WTC11 (cell line): ENCODE data around the gene MLXIP. TPM values are rescaled to one million over a fixed set of nuclear protein-coding genes. Genes with fewer than 3 reads are reported as not detected.
"Not testable (repeated sequence)": the region's sequence is repeated elsewhere in the genome, so short reads cannot be mapped to it uniquely, and the experiment has no call there.

ENCODE experiments used
- ATAC-seq: fragments of 200-7000 bp; cut with Tn5 transposase; 2 replicates; pipeline ENCODE4 v1.10.0; 2021; ENCODE audit warnings: mild to moderate bottlenecking, moderate library complexity
- CTCF ChIA-PET: fragments of 300-600 bp; sonication (Branson Sonifier 250); formaldehyde crosslinking; loops from one replicate; lab custom pipeline; 2021; ENCODE audit warnings: antibody characterized with exemption; lab: Charles Lee
- POLR2A ChIA-PET: fragments of 350-600 bp; sonication (Branson Sonifier 250); formaldehyde crosslinking; loops from one replicate; lab custom pipeline; 2021; ENCODE audit warnings: antibody characterized with exemption; lab: Charles Lee
- DNase-seq: peaks from one replicate; pipeline ENCODE4 v3.0.0; 2021; ENCODE audit warnings: low spot score
- H3K27ac Mint-ChIP-seq: 2 replicates; pipeline ENCODE4 v1.8.0; 2021; ENCODE audit warnings: mixed read lengths
- H3K27me3 Mint-ChIP-seq: 2 replicates; pipeline ENCODE4 v1.8.0; 2021; ENCODE audit warnings: low read depth, mild to moderate bottlenecking, moderate library complexity, mixed read lengths
- H3K36me3 Mint-ChIP-seq: 2 replicates; pipeline ENCODE4 v1.8.0; 2021; ENCODE audit warnings: mixed read lengths
- H3K4me1 Mint-ChIP-seq: 2 replicates; pipeline ENCODE4 v1.8.0; 2022; ENCODE audit warnings: mixed read lengths
- H3K4me3 Mint-ChIP-seq: 2 replicates; pipeline ENCODE4 v1.8.0; 2021; ENCODE audit warnings: mild to moderate bottlenecking, moderate library complexity, mixed read lengths
- H3K9me3 Mint-ChIP-seq: 2 replicates; pipeline ENCODE4 v1.8.0; 2021; ENCODE audit warnings: mixed read lengths
- CBFB ChIP-seq: sonication (generic); formaldehyde crosslinking; IDR thresholded peaks from 2 replicates; pipeline ENCODE4 v1.8.1; 2022; ENCODE audit warnings: mild to moderate bottlenecking, low read depth, missing genetic modification reagents
- GABPB1 ChIP-seq: sonication (generic); formaldehyde crosslinking; IDR thresholded peaks from 2 replicates; pipeline ENCODE4 v1.8.1; 2023; ENCODE audit warnings: mild to moderate bottlenecking, missing genetic modification reagents
- GRHL2 ChIP-seq: fragments of 250-450 bp; sonication (Bioruptor Pico); IDR thresholded peaks from 2 replicates; pipeline ENCODE4 v1.8.0; 2022; ENCODE audit warnings: mild to moderate bottlenecking, moderate library complexity; ENCODE audit not compliant: insufficient replicate concordance, severe bottlenecking
- IRF2 ChIP-seq: sonication (generic); formaldehyde crosslinking; IDR thresholded peaks from 2 replicates; pipeline ENCODE4 v1.8.0; 2022; ENCODE audit warnings: low read depth, missing genetic modification reagents, borderline replicate concordance
- KAT7 ChIP-seq: sonication (generic); formaldehyde crosslinking; IDR thresholded peaks from 2 replicates; pipeline ENCODE4 v1.8.1; 2023; ENCODE audit warnings: missing genetic modification reagents, mild to moderate bottlenecking, borderline replicate concordance
- MXD4 ChIP-seq: fragments of 250-450 bp; sonication (Bioruptor Pico); IDR thresholded peaks from 2 replicates; pipeline ENCODE4 v1.8.0; 2021; ENCODE audit warnings: mild to moderate bottlenecking, moderate library complexity, borderline replicate concordance
- NFATC4 ChIP-seq: fragments of 250-450 bp; sonication (Bioruptor Pico); IDR thresholded peaks from 2 replicates; pipeline ENCODE4 v1.9.0; 2021; ENCODE audit warnings: mild to moderate bottlenecking
- OVOL2 ChIP-seq: fragments of 250-450 bp; sonication (Bioruptor Pico); IDR thresholded peaks from 2 replicates; pipeline ENCODE4 v1.9.0; 2021; ENCODE audit warnings: mild to moderate bottlenecking, borderline replicate concordance
- SOX15 ChIP-seq: fragments of 250-450 bp; sonication (Bioruptor Pico); IDR thresholded peaks from 2 replicates; pipeline ENCODE4 v1.9.0; 2021; ENCODE audit warnings: mild to moderate bottlenecking
- TEAD4 ChIP-seq: sonication (generic); formaldehyde crosslinking; IDR thresholded peaks from 2 replicates; pipeline ENCODE4 v1.8.0; 2022; ENCODE audit warnings: mild to moderate bottlenecking, missing genetic modification reagents
- ZNF121 ChIP-seq: sonication (generic); formaldehyde crosslinking; IDR thresholded peaks from 2 replicates; pipeline ENCODE4 v1.8.0; 2023; ENCODE audit warnings: missing genetic modification reagents
- ZNF263 ChIP-seq: sonication (generic); formaldehyde crosslinking; IDR thresholded peaks from 2 replicates; pipeline ENCODE4 v1.8.1; 2022; ENCODE audit warnings: low read depth, mild to moderate bottlenecking, moderate library complexity, missing genetic modification reagents
- ZNF396 ChIP-seq: fragments of 250-450 bp; sonication (Bioruptor Pico); IDR thresholded peaks from 2 replicates; pipeline ENCODE4 v1.8.0; 2021; ENCODE audit warnings: mild to moderate bottlenecking, moderate library complexity, borderline replicate concordance
- total RNA-seq: library from RNA; stranded (reverse); gene quantifications from 3 replicates; pipeline ENCODE4 v1.2.3, GENCODE V29; 2021
- TF ChIP-seq, protein P1 (sequence below): sonication (generic); formaldehyde crosslinking; IDR thresholded peaks from 2 replicates; pipeline ENCODE4 v1.8.1; 2023; ENCODE audit warnings: mild to moderate bottlenecking, missing genetic modification reagents, moderate library complexity
- TF ChIP-seq, protein P2 (sequence below): fragments of 200-600 bp; IDR thresholded peaks from 2 replicates; pipeline ENCODE4 v1.8.0; 2022; ENCODE audit warnings: antibody characterized with exemption
- TF ChIP-seq, protein P3 (sequence below): sonication (generic); formaldehyde crosslinking; IDR thresholded peaks from 2 replicates; pipeline ENCODE4 v1.8.1; 2022; ENCODE audit warnings: mild to moderate bottlenecking, moderate library complexity, missing genetic modification reagents
- TF ChIP-seq, protein P4 (sequence below): sonication (generic); formaldehyde crosslinking; IDR thresholded peaks from 2 replicates; pipeline ENCODE4 v1.8.1; 2022; ENCODE audit warnings: missing genetic modification reagents, borderline replicate concordance
- TF ChIP-seq, protein P5 (sequence below): sonication (generic); formaldehyde crosslinking; IDR thresholded peaks from 2 replicates; pipeline ENCODE4 v1.8.1; 2023; ENCODE audit warnings: mild to moderate bottlenecking, missing genetic modification reagents
- TF ChIP-seq, protein P6 (sequence below): sonication (generic); formaldehyde crosslinking; IDR thresholded peaks from 2 replicates; pipeline ENCODE4 v1.8.0; 2022; ENCODE audit warnings: mild to moderate bottlenecking, missing genetic modification reagents

The MLXIP gene
- total RNA-seq, 1 experiment from 2014 or later, result 49.4 TPM

DNA sequence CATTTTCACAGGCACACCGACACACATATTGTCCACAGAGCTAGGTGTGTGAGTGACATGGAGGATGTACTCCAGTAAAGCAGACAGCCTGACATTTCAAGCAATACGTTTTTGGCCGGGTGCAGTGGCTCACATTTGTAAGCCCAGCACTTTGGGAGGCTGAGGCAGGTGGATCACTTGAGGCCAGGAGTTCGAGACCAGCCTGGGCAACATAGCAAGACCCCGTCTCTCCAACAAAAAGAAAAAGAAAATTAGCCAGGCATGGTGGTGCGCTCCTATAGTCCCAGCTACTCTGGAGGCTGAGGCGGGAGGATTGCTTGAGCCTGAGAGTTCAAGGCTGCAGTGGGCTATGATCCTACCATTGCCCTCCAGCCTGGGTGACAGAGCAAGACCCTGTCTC is 22.1 kb upstream of the MLXIP start:
- POLR2A ChIA-PET, H3K27me3 Mint-ChIP-seq, ATAC-seq, H3K4me1 Mint-ChIP-seq, DNase-seq, H3K27ac Mint-ChIP-seq, H3K9me3 Mint-ChIP-seq: not testable (repeated sequence)
- peaks cover 28% of the 10 kb centered on the region for H3K36me3 Mint-ChIP-seq
- peak; percentile 45; the same call in 1 of the 2 replicates for TF ChIP-seq ZNF121 (CRISPR knock-in tag)
- TF ChIP-seq, all 79 proteins: peak for 1; not testable (repeated sequence) for 78
- CTCF ChIA-PET, result interaction anchor here (0.6 to 3.2 kb wide), 2 partner anchors 66 to 135 kb away, joined by 5 to 48 read pairs; no protein-coding TSS in a partner anchor
- not testable (repeated sequence) for H3K4me3 Mint-ChIP-seq

DNA sequence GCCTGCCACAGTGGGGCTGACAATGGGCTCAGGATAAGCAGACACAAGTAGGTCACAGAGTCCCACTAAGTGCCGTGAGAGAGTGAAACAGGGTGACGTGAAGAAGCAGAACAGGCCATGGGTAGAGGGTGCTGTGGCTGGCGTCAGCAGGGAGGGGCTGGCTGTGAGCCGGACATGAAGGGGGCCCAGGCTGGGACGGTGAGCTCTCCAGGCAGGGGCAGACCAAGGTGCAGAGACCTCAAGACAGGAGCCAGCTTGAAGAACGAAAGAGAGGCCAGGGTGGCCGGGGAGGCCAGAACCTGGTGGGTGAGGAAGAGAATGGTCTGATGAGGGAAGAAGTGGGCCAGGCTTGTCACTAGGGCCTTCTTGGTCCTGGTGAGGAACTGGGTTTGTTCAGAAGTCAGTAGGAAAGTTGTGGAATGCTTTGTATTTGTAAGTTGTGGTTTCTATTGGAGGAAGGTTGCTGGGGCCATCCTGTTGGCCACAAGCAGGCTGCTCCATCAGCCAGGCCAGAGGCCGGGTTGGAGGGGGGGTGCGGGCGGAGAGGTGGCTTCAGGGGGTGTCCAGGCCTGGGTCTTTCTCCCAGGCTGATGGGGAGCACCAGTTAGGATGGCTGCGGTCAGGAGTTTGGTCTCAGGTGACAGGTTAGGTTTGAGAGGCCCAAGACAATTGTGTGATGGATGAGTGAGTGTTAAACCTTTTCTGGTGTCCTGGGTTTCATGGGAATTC is 21.4 kb upstream of the MLXIP start:
- ATAC-seq (no peak), DNase-seq (no peak)
- no peak overlapping the region for H3K4me3 Mint-ChIP-seq
- CTCF ChIA-PET, result no interaction called here
- no peak overlapping the region for H3K27ac Mint-ChIP-seq
- no peaks in the 10 kb centered on the region for H3K27me3 Mint-ChIP-seq
- H3K4me1 Mint-ChIP-seq, result peaks cover 10% of the 10 kb centered on the region; the same call in 1 of the 2 replicates
- peaks cover 32% of the 10 kb centered on the region for H3K36me3 Mint-ChIP-seq
- H3K9me3 Mint-ChIP-seq, result no peaks in the 10 kb centered on the region
- POLR2A ChIA-PET, result no interaction called here
- TF ChIP-seq ZNF263 (no peak), OVOL2 (no peak), GABPB1 (CRISPR knock-in tag) (no peak), CBFB (CRISPR knock-in tag) (no peak), SOX15 (CRISPR knock-in tag) (no peak), NFATC4 (CRISPR knock-in tag) (no peak), MXD4 (CRISPR knock-in tag) (no peak), ZNF396 (CRISPR knock-in tag) (no peak), TEAD4 (CRISPR knock-in tag) (no peak), KAT7 (CRISPR knock-in tag) (no peak), ZNF121 (CRISPR knock-in tag) (no peak)
- TF ChIP-seq, protein P1, sequence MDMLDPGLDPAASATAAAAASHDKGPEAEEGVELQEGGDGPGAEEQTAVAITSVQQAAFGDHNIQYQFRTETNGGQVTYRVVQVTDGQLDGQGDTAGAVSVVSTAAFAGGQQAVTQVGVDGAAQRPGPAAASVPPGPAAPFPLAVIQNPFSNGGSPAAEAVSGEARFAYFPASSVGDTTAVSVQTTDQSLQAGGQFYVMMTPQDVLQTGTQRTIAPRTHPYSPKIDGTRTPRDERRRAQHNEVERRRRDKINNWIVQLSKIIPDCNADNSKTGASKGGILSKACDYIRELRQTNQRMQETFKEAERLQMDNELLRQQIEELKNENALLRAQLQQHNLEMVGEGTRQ (CRISPR knock-in tag), result no peak
- TF ChIP-seq, protein P2, sequence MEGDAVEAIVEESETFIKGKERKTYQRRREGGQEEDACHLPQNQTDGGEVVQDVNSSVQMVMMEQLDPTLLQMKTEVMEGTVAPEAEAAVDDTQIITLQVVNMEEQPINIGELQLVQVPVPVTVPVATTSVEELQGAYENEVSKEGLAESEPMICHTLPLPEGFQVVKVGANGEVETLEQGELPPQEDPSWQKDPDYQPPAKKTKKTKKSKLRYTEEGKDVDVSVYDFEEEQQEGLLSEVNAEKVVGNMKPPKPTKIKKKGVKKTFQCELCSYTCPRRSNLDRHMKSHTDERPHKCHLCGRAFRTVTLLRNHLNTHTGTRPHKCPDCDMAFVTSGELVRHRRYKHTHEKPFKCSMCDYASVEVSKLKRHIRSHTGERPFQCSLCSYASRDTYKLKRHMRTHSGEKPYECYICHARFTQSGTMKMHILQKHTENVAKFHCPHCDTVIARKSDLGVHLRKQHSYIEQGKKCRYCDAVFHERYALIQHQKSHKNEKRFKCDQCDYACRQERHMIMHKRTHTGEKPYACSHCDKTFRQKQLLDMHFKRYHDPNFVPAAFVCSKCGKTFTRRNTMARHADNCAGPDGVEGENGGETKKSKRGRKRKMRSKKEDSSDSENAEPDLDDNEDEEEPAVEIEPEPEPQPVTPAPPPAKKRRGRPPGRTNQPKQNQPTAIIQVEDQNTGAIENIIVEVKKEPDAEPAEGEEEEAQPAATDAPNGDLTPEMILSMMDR, result no peak
- TF ChIP-seq, protein P3, sequence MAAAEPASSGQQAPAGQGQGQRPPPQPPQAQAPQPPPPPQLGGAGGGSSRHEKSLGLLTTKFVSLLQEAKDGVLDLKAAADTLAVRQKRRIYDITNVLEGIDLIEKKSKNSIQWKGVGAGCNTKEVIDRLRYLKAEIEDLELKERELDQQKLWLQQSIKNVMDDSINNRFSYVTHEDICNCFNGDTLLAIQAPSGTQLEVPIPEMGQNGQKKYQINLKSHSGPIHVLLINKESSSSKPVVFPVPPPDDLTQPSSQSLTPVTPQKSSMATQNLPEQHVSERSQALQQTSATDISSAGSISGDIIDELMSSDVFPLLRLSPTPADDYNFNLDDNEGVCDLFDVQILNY (CRISPR knock-in tag), result no peak

DNA sequence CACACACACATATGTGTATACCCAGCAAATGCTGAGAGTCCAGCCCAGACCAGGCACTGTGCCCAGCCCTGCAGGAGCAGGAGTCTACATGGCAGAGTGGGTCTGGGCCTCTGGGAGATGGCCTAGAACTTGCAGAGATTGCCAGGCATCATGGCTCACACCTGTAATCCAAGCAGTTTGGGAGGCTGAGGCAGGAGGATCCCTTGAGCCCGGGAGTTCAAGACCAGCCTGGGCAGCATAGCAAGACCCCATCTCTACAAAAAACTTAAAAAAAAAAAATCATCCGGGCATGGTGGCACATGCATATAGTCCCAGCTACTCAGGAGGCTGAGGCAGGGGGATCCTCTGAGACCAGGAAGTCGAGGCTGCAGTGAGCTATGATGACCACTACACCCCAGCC is 20.8 kb upstream of the MLXIP start:
- H3K4me3 Mint-ChIP-seq, result no peak overlapping the region
- H3K36me3 Mint-ChIP-seq, result peaks cover 32% of the 10 kb centered on the region
- DNase-seq (no peak), ATAC-seq (no peak)
- ChIA-PET CTCF (no interaction called here), POLR2A (no interaction called here)
- H3K9me3 Mint-ChIP-seq, result no peaks in the 10 kb centered on the region
- H3K27me3 Mint-ChIP-seq, result no peaks in the 10 kb centered on the region
- H3K4me1 Mint-ChIP-seq, result peaks cover 11% of the 10 kb centered on the region
- H3K27ac Mint-ChIP-seq, result no peak overlapping the region
- TF ChIP-seq IRF2 (CRISPR knock-in tag) (no peak), ZNF121 (CRISPR knock-in tag) (peak; percentile 67; the same call in 1 of the 2 replicates)

DNA sequence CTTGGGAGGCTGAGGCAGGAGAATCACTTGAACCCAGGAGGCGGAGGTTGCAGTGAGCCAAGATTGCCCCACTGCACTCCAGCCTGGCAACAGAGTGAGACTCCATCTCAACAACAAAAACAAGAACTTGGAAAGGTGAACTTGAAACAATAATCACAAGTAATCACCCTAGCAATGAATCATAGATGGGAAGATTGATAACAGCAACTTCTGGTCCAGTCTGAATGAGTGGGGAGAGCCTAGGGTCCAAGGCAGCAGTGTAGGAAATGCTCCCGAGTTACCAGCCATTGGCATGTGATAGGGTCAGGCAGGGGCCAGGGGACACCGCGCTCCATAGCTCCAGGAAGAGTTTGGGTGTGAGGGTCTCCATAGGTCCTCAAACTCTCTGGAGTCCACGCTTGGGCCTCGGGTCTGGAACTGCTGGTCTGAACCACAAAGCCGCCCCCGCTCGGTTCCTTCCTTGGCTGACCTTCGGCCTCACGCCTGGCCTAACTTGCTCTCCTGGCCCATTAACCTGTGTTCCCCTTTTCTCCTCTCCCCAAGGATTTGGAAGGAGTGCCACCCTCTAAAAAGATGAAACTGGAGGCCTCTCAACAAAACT is 19.9 kb upstream of the MLXIP start:
- H3K27ac Mint-ChIP-seq, result peak overlapping the region; percentile 43
- peaks cover 32% of the 10 kb centered on the region for H3K36me3 Mint-ChIP-seq
- DNase-seq, result no peak
- TF ChIP-seq GRHL2 (CRISPR knock-in tag), result no peak
- TF ChIP-seq, protein P4, sequence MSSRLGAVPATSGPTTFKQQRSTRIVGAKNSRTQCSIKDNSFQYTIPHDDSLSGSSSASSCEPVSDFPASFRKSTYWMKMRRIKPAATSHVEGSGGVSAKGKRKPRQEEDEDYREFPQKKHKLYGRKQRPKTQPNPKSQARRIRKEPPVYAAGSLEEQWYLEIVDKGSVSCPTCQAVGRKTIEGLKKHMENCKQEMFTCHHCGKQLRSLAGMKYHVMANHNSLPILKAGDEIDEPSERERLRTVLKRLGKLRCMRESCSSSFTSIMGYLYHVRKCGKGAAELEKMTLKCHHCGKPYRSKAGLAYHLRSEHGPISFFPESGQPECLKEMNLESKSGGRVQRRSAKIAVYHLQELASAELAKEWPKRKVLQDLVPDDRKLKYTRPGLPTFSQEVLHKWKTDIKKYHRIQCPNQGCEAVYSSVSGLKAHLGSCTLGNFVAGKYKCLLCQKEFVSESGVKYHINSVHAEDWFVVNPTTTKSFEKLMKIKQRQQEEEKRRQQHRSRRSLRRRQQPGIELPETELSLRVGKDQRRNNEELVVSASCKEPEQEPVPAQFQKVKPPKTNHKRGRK, result no peak
- TF ChIP-seq, protein P5, sequence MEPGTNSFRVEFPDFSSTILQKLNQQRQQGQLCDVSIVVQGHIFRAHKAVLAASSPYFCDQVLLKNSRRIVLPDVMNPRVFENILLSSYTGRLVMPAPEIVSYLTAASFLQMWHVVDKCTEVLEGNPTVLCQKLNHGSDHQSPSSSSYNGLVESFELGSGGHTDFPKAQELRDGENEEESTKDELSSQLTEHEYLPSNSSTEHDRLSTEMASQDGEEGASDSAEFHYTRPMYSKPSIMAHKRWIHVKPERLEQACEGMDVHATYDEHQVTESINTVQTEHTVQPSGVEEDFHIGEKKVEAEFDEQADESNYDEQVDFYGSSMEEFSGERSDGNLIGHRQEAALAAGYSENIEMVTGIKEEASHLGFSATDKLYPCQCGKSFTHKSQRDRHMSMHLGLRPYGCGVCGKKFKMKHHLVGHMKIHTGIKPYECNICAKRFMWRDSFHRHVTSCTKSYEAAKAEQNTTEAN (CRISPR knock-in tag), result no peak
- TF ChIP-seq, protein P6, sequence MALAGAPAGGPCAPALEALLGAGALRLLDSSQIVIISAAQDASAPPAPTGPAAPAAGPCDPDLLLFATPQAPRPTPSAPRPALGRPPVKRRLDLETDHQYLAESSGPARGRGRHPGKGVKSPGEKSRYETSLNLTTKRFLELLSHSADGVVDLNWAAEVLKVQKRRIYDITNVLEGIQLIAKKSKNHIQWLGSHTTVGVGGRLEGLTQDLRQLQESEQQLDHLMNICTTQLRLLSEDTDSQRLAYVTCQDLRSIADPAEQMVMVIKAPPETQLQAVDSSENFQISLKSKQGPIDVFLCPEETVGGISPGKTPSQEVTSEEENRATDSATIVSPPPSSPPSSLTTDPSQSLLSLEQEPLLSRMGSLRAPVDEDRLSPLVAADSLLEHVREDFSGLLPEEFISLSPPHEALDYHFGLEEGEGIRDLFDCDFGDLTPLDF, result no peak

More for the DNA sequence above, 19.9 kb upstream of the MLXIP start:
- Mint-ChIP-seq H3K9me3 (no peaks in the 10 kb centered on the region), H3K27me3 (no peaks in the 10 kb centered on the region), H3K4me1 (peaks cover 20% of the 10 kb centered on the region), H3K4me3 (no peak overlapping the region)
- ATAC-seq, result no peak
- CTCF ChIA-PET, result no interaction called here
- POLR2A ChIA-PET, result no interaction called here
